Muscle layer of colon (tissue), 2 donors: Measurements from ENCODE around the gene BMP7.
"Not testable (repeated sequence)": the region's sequence is repeated elsewhere in the genome, so short reads cannot be mapped to it uniquely, and the experiment has no call there.

ENCODE experiments used
- H3K27ac ChIP-seq: one replicate; pipeline ENCODE4 v1.7.0; 2013; ENCODE audit warnings: low read depth, mild to moderate bottlenecking, low read length, moderate library complexity
- H3K27me3 ChIP-seq, 2 donors: one replicate each; pipeline ENCODE4 v1.7.0; 2013; ENCODE audit warnings: low read length in 2 of 2, mild to moderate bottlenecking in 2 of 2; ENCODE audit not compliant: insufficient read depth in 2 of 2, control insufficient read depth in 1 of 2
- H3K36me3 ChIP-seq: one replicate; pipeline ENCODE4 v1.7.0; 2013; ENCODE audit warnings: mild to moderate bottlenecking, low read length; ENCODE audit not compliant: insufficient read depth
- H3K4me1 ChIP-seq: one replicate; pipeline ENCODE4 v1.7.0; 2013; ENCODE audit warnings: mild to moderate bottlenecking, low read length; ENCODE audit not compliant: insufficient read depth
- H3K4me3 ChIP-seq, 2 donors: one replicate each; pipeline ENCODE4 v1.7.0; 2013; ENCODE audit warnings: low read length in 2 of 2, low read depth in 1 of 2, mild to moderate bottlenecking in 1 of 2, moderate library complexity in 1 of 2
- H3K9ac ChIP-seq: one replicate; pipeline ENCODE4 v1.7.0; 2013; ENCODE audit warnings: low read length
- H3K9me3 ChIP-seq: one replicate; pipeline ENCODE4 v1.7.0; 2013; ENCODE audit warnings: mild to moderate bottlenecking, low read length
- donor health status: abdominal sarcoma.
- donor health status: Adenocarcinoma of cecum.

The BMP7 gene

GRCh38 chr20:57159193-57159851 lies 107.1 kb downstream of the BMP7 start:
- no peak overlapping the region for H3K9ac ChIP-seq
- no peak overlapping the region for H3K4me3 ChIP-seq
- H3K4me1 ChIP-seq, result no peaks in the 10 kb centered on the region
- no peaks in the 10 kb centered on the region for H3K9me3 ChIP-seq
- H3K27me3 ChIP-seq, result no peaks in the 10 kb centered on the region
- no peaks in the 10 kb centered on the region for H3K36me3 ChIP-seq
- H3K27ac ChIP-seq, result no peak overlapping the region

GRCh38 chr20:57158474-57158873 lies 108.0 kb downstream of the BMP7 start:
- Histone ChIP-seq H3K36me3 (no peaks in the 10 kb centered on the region), H3K4me3 (no peak overlapping the region), H3K9ac (no peak overlapping the region), H3K4me1 (no peaks in the 10 kb centered on the region), H3K27me3 (no peaks in the 10 kb centered on the region), H3K27ac (no peak overlapping the region), H3K9me3 (no peaks in the 10 kb centered on the region)

- not testable (repeated sequence) for H3K27ac ChIP-seq, H3K9me3 ChIP-seq, H3K9ac ChIP-seq, H3K27me3 ChIP-seq, H3K36me3 ChIP-seq, H3K4me3 ChIP-seq, H3K4me1 ChIP-seq
These were observed 108.7 kb downstream of the BMP7 start for GRCh38 chr20:57157787-57158186.

GRCh38 chr20:57157106-57157691 lies 109.2 kb downstream of the BMP7 start:
- no peaks in the 10 kb centered on the region for H3K9me3 ChIP-seq
- no peak overlapping the region for H3K4me3 ChIP-seq
- no peaks in the 10 kb centered on the region for H3K36me3 ChIP-seq
- H3K9ac ChIP-seq, result no peak overlapping the region
- H3K4me1 ChIP-seq, result no peaks in the 10 kb centered on the region
- no peak overlapping the region for H3K27ac ChIP-seq
- H3K27me3 ChIP-seq, result no peaks in the 10 kb centered on the region

- H3K4me3 ChIP-seq, result no peak overlapping the region
- H3K36me3 ChIP-seq, result no peaks in the 10 kb centered on the region
- H3K27ac ChIP-seq, result no peak overlapping the region
- H3K9ac ChIP-seq, result no peak overlapping the region
- H3K27me3 ChIP-seq, result no peaks in the 10 kb centered on the region
- no peaks in the 10 kb centered on the region for H3K9me3 ChIP-seq
- H3K4me1 ChIP-seq, result no peaks in the 10 kb centered on the region
These were observed 110.3 kb downstream of the BMP7 start for GRCh38 chr20:57156011-57156729.

GRCh38 chr20:57155415-57155814 lies 111.0 kb downstream of the BMP7 start:
- Histone ChIP-seq H3K4me1 (no peaks in the 10 kb centered on the region), H3K9me3 (no peaks in the 10 kb centered on the region), H3K27me3 (no peaks in the 10 kb centered on the region), H3K9ac (no peak overlapping the region), H3K4me3 (no peak overlapping the region), H3K36me3 (no peaks in the 10 kb centered on the region), H3K27ac (no peak overlapping the region)

- Histone ChIP-seq H3K36me3 (no peaks in the 10 kb centered on the region), H3K27ac (no peak overlapping the region), H3K4me1 (no peaks in the 10 kb centered on the region), H3K27me3 (no peaks in the 10 kb centered on the region), H3K9ac (no peak overlapping the region), H3K9me3 (no peaks in the 10 kb centered on the region), H3K4me3 (no peak overlapping the region)
These were observed 113.1 kb downstream of the BMP7 start for GRCh38 chr20:57153238-57153905.

- no peaks in the 10 kb centered on the region for H3K36me3 ChIP-seq
- H3K9me3 ChIP-seq, result no peaks in the 10 kb centered on the region
- H3K4me1 ChIP-seq, result peaks cover 5% of the 10 kb centered on the region
- H3K4me3 ChIP-seq, result no peak overlapping the region
- H3K27ac ChIP-seq, result no peak overlapping the region
- no peak overlapping the region for H3K9ac ChIP-seq
- no peaks in the 10 kb centered on the region for H3K27me3 ChIP-seq
These were observed 113.9 kb downstream of the BMP7 start for GRCh38 chr20:57152557-57152956.

- no peak overlapping the region for H3K27ac ChIP-seq
- H3K4me3 ChIP-seq, result no peak overlapping the region
- peaks cover 5% of the 10 kb centered on the region for H3K4me1 ChIP-seq
- no peaks in the 10 kb centered on the region for H3K27me3 ChIP-seq
- no peak overlapping the region for H3K9ac ChIP-seq
- H3K9me3 ChIP-seq, result no peaks in the 10 kb centered on the region
- H3K36me3 ChIP-seq, result no peaks in the 10 kb centered on the region
These were observed 115.9 kb downstream of the BMP7 start for GRCh38 chr20:57150559-57150958.

GRCh38 chr20:57148263-57148662 lies 118.2 kb downstream of the BMP7 start:
- no peaks in the 10 kb centered on the region for H3K27me3 ChIP-seq
- no peak overlapping the region for H3K27ac ChIP-seq
- H3K9ac ChIP-seq, result no peak overlapping the region
- H3K4me3 ChIP-seq, result no peak overlapping the region
- H3K9me3 ChIP-seq, result no peaks in the 10 kb centered on the region
- no peaks in the 10 kb centered on the region for H3K36me3 ChIP-seq
- peaks cover 5% of the 10 kb centered on the region for H3K4me1 ChIP-seq

- no peaks in the 10 kb centered on the region for H3K36me3 ChIP-seq
- peaks cover 5% of the 10 kb centered on the region for H3K4me1 ChIP-seq
- no peak overlapping the region for H3K4me3 ChIP-seq
- no peaks in the 10 kb centered on the region for H3K9me3 ChIP-seq
- no peaks in the 10 kb centered on the region for H3K27me3 ChIP-seq
- H3K9ac ChIP-seq, result no peak overlapping the region
- no peak overlapping the region for H3K27ac ChIP-seq
These were observed 119.3 kb downstream of the BMP7 start for GRCh38 chr20:57147185-57147584.
